Measurements from ENCODE around the gene SRGN. TPM values are rescaled to one million over a fixed set of nuclear protein-coding genes. Genes with fewer than 3 reads are reported as not detected.
"Not testable (repeated sequence)": the region's sequence is repeated elsewhere in the genome, so short reads cannot be mapped to it uniquely, and the experiment has no call there.

The SRGN gene
- total RNA-seq, 1 experiment from 2014 or later, result 182 TPM

- DNase-seq (ENCODE audit: low spot score), result no peak
Measured at GRCh38 chr10:69141304-69141703, 53.4 kb downstream of the SRGN start.

DNA sequence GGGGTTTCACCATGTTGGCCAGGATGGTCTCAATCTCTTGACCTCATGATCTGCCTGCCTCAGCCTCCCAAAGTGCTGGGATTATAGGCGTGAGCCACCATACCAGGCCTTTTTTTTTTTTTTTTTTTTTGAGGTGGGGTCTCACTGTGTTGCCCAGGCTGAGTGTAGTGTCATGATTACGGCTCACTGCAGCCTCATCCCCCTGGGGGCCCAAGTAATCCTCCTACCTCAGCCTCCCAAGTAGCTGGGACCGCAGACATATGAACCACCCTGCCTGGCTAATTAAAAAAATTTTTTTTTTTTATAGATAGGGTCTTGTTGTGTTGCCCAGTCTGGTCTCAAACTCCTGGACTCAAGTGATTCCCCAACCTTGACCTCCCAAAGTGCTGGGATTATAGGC is 54.2 kb downstream of the SRGN start:
- not testable (repeated sequence) for DNase-seq (ENCODE audit: low spot score)

DNA sequence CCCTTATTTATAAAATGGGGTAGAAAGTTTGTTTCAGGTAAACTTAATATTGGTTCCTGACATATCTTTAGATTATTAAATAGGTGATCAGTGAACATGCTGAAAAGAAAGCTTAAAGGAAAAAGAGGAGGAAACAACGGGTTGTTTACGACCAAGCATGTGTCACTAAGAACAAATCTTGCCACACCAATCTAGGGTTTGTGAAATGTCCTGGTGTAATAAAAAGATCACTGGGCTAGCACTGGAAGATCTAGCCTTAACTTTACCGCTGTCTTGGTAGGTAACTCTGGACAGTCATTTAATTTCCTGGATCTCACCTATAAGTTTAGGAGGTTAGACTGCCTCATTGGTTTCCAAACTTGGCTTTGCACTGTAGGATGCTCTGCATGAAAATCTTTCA is 55.1 kb downstream of the SRGN start:
- DNase-seq (ENCODE audit: low spot score), result no peak

DNA sequence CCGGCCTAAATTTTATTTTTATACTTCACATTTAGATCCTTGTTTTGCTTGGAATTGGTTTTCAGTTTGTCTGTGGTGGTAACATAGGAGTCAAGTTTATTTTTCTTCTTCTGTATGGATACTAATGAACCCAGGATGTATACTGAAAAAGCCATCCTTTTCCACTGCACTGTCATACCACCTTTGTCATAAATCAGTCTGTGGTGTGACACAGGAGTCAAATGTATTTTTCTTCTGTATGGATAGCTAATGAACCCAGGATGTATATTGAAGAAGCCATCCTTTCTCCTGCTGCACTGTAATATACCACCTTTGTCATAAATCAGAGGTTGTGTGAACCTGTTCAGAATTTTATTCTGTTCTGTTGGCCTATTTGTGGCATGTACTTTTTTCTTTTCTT is 57.4 kb downstream of the SRGN start:
- DNase-seq (ENCODE audit: low spot score), result no peak

- DNase-seq (ENCODE audit: low spot score), result no peak
Measured at GRCh38 chr10:69145864-69146263, 58.0 kb downstream of the SRGN start.

- DNase-seq (ENCODE audit: low spot score), result no peak
Measured at GRCh38 chr10:69146759-69147158, 58.9 kb downstream of the SRGN start.

- no peak for DNase-seq (ENCODE audit: low spot score)
Measured at GRCh38 chr10:69151984-69152383, 64.1 kb downstream of the SRGN start.

DNA sequence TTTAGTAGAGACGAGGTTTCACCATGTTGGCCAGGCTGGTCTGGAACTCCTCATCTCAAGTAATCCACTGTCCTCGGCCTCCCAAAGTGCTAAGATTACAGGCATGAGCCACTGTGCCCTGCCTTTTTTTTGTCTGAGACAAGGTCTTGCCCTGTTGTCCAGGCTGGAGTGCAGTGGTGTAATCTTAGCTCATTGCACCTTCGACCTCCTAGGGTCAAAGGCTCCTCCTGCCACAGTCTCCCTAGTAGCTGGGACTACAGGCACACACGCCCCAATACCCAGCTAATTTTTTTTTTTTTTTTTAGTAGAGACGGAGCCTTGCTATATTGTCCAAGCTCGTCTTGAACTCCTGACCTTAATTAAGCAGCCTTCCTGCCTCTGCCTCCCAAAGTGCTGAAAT is 65.3 kb downstream of the SRGN start:
- no peak for DNase-seq (ENCODE audit: low spot score)

Other genes with a start within 250 kb of the SRGN start
- gene DDX50, start 186.8 kb upstream of the SRGN start, total RNA-seq (2014; rRNA removed; shearing (Covaris generic)), result 74.6 and 80.8 TPM in 2 replicates
- gene DDX21, start 131.9 kb upstream of the SRGN start, total RNA-seq (2014; rRNA removed; shearing (Covaris generic)), result 112 and 143 TPM in 2 replicates
- gene KIFBP, start 99.3 kb upstream of the SRGN start, total RNA-seq (2014; rRNA removed; shearing (Covaris generic)), result 101 and 127 TPM in 2 replicates
- gene VPS26A, start 36.1 kb downstream of the SRGN start, total RNA-seq (2014; rRNA removed; shearing (Covaris generic)), result 46.3 and 46.6 TPM in 2 replicates
- 60.9 and 72.7 TPM in 2 replicates for gene SUPV3L1, start 92.1 kb downstream of the SRGN start, total RNA-seq (2014; rRNA removed; shearing (Covaris generic))
- gene HKDC1, start 132.2 kb downstream of the SRGN start, total RNA-seq (2014; rRNA removed; shearing (Covaris generic)), result 22.7 and 35.3 TPM in 2 replicates
- 128 and 152 TPM in 2 replicates for gene HK1, start 190.4 kb downstream of the SRGN start, total RNA-seq (2014; rRNA removed; shearing (Covaris generic))